Measurements from ENCODE around the gene OLFML2A. TPM values are rescaled to one million over a fixed set of nuclear protein-coding genes. Genes with fewer than 3 reads are reported as not detected.
A peak's percentile ranks its signal among the peaks of the same experiment; 100 is the strongest.

Gene OLFML2A
- total and polyA plus RNA-seq, 2 of the 13 experiments (the other 11 are each of a cell fraction or from before 2014, with no cell fraction given) = 0.01 to 0.02 TPM

GRCh38 chr9:124794902-124795491, 18.1 kb downstream of the OLFML2A start (continued):
- TF ChIP-seq E2F5 (CRISPR knock-in tag; conservative IDR thresholded peaks at IDR 0.05) (no peak), GLMP (CRISPR knock-in tag; IDR thresholded peaks at IDR 0.05; ENCODE audit: borderline replicate concordance) (no peak), ZBTB3 (CRISPR knock-in tag; IDR thresholded peaks at IDR 0.05; ENCODE audit: borderline replicate concordance, low read depth) (no peak), ZNF564 (CRISPR knock-in tag; IDR thresholded peaks at IDR 0.05) (no peak), ZNF143 (CRISPR knock-in tag; IDR thresholded peaks at IDR 0.05) (no peak), RFX5 (IDR thresholded peaks at IDR 0.05; ENCODE audit: low read depth, low read length) (no peak), ZNF703 (CRISPR knock-in tag; IDR thresholded peaks at IDR 0.05; ENCODE audit: borderline replicate concordance) (no peak), CENPT (CRISPR knock-in tag; IDR thresholded peaks at IDR 0.05; ENCODE audit: low read depth) (no peak), NCOR1 (IDR thresholded peaks at IDR 0.05; ENCODE audit: borderline replicate concordance, low read length) (no peak), TOPORS (CRISPR knock-in tag; IDR thresholded peaks at IDR 0.05) (no peak), MEIS2 (CRISPR knock-in tag; IDR thresholded peaks at IDR 0.05) (0 out of 2 replicates have a peak, but pooled peaks have one; percentile 16), PBX3 (CRISPR knock-in tag; IDR thresholded peaks at IDR 0.05; ENCODE audit: borderline replicate concordance) (no peak), DPF2 (CRISPR knock-in tag; IDR thresholded peaks at IDR 0.05; ENCODE audit: borderline replicate concordance, low read depth) (no peak), NFYC (CRISPR knock-in tag; IDR thresholded peaks at IDR 0.05) (no peak), ZBTB33 (CRISPR knock-in tag; IDR thresholded peaks at IDR 0.05) (0 out of 2 replicates have a peak, but pooled peaks have one; percentile 34), ZNF224 (CRISPR knock-in tag; IDR thresholded peaks at IDR 0.05) (no peak), ZMYM3 (CRISPR knock-in tag; IDR thresholded peaks at IDR 0.05) (peak; percentile 86), RARA (CRISPR knock-in tag; IDR thresholded peaks at IDR 0.05) (peak; percentile 42; the same call in 1 of the 2 replicates), HIC2 (CRISPR knock-in tag; IDR thresholded peaks at IDR 0.05; ENCODE audit: low read depth) (peak; percentile 49; the same call in 1 of the 2 replicates), TEF (CRISPR knock-in tag; IDR thresholded peaks at IDR 0.05) (no peak), ZFY (CRISPR knock-in tag; IDR thresholded peaks at IDR 0.05) (peak; percentile 33; the same call in 1 of the 2 replicates), ZNF510 (CRISPR knock-in tag; IDR thresholded peaks at IDR 0.05; ENCODE audit: low read depth) (no peak), SNRNP70 (IDR thresholded peaks at IDR 0.05; ENCODE audit: low read depth, low read length) (no peak)

All from HepG2 (cell line).